RWPE2 (cell line): ENCODE data around the gene TAPT1.
A peak's percentile ranks its signal among the peaks of the same experiment; 100 is the strongest.

ENCODE experiments used
- ATAC-seq: fragments of 200-7000 bp; cut with Tn5 transposase; 3 replicates; pipeline ENCODE4 v1.9.1; 2021; ENCODE audit warnings: low read depth
- DNase-seq: peaks from one replicate; pipeline ENCODE4 v3.0.0-alpha.2; 2020; ENCODE audit warnings: low spot score
- H3K27ac ChIP-seq: fragments of 450-650 bp; 2 replicates; pipeline ENCODE4 v1.5.1; 2017; ENCODE audit warnings: mild to moderate bottlenecking; ENCODE audit not compliant: poor library complexity, severe bottlenecking
- H3K27me3 ChIP-seq: fragments of 250-450 bp; sonication (Bioruptor Pico); 2 replicates; pipeline ENCODE4 v1.5.1; 2021; ENCODE audit warnings: mild to moderate bottlenecking, moderate library complexity; ENCODE audit not compliant: insufficient read depth, poor library complexity, severe bottlenecking
- H3K36me3 ChIP-seq: fragments of 250-450 bp; sonication (Bioruptor Pico); 2 replicates; pipeline ENCODE4 v1.5.1; 2020; ENCODE audit warnings: low read depth, mild to moderate bottlenecking, moderate library complexity
- H3K4me1 ChIP-seq: fragments of 250-450 bp; sonication (Bioruptor Pico); 2 replicates; pipeline ENCODE4 v1.5.1; 2021; ENCODE audit warnings: mild to moderate bottlenecking, moderate library complexity; ENCODE audit not compliant: insufficient read depth, poor library complexity, severe bottlenecking
- H3K4me3 ChIP-seq: fragments of 250-450 bp; sonication (Bioruptor Pico); 2 replicates; pipeline ENCODE4 v1.5.1; 2021; ENCODE audit warnings: mild to moderate bottlenecking, moderate library complexity; ENCODE audit not compliant: severe bottlenecking
- H3K9me3 ChIP-seq: fragments of 250-450 bp; sonication (Bioruptor Pico); 2 replicates; pipeline ENCODE4 v1.5.1; 2021; ENCODE audit warnings: mild to moderate bottlenecking, moderate library complexity; ENCODE audit not compliant: severe bottlenecking
- TF ChIP-seq, protein P1 (sequence below): fragments of 450-650 bp; IDR thresholded peaks from one replicate; pipeline ENCODE4 v1.5.1; 2017; ENCODE audit warnings: mild to moderate bottlenecking, moderate library complexity; ENCODE audit not compliant: poor library complexity, severe bottlenecking

Gene TAPT1

DNA sequence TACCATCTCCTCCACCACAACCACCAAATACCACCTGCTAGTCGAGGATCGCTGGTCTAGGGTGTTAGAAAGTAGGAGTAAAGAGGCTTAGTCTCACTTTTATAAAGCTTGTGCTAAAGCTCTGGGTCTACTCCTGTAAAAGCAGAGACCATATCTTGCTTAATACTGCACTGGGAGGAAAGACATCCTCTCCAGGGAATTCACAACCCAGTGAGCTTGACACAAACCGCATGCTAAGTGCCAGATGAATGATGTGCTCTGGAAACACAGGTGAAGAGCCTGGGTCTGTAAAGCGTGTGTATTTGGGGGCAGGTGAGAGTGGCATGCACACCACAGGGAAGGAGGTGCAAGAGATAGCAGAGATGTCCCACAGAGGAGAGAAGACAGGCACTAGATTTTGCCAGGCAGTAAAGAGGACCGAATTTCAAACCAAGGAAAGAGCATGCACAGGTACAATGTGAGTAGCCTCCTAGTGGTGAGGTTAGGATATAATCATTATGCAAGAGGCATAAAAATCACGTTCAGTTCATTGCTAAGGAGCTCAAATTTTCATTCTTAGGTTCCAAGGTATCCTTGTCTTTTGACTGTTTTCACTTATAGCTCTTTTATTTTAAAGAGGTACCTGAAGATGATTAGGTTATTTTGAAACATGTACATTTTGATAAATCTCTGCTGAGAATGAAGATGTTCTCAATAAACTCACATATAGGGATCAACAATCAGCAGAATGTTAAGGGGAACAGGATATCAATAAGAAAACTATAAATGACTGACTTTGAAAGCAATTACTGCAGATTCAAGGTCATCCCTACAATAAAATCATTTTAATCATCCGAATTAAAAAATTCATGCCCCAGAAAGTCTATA, 20.7 kb downstream of the TAPT1 start:
- Histone ChIP-seq H3K27ac (no peak overlapping the region), H3K4me3 (no peak overlapping the region), H3K36me3 (peaks cover 10% of the 10 kb centered on the region), H3K9me3 (no peaks in the 10 kb centered on the region), H3K4me1 (no peaks in the 10 kb centered on the region), H3K27me3 (no peaks in the 10 kb centered on the region)
- ATAC-seq (peak; percentile 71; the same call in 2 of the 3 replicates), DNase-seq (no peak)
- TF ChIP-seq, protein P1, sequence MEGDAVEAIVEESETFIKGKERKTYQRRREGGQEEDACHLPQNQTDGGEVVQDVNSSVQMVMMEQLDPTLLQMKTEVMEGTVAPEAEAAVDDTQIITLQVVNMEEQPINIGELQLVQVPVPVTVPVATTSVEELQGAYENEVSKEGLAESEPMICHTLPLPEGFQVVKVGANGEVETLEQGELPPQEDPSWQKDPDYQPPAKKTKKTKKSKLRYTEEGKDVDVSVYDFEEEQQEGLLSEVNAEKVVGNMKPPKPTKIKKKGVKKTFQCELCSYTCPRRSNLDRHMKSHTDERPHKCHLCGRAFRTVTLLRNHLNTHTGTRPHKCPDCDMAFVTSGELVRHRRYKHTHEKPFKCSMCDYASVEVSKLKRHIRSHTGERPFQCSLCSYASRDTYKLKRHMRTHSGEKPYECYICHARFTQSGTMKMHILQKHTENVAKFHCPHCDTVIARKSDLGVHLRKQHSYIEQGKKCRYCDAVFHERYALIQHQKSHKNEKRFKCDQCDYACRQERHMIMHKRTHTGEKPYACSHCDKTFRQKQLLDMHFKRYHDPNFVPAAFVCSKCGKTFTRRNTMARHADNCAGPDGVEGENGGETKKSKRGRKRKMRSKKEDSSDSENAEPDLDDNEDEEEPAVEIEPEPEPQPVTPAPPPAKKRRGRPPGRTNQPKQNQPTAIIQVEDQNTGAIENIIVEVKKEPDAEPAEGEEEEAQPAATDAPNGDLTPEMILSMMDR, result peak; percentile 80

DNA sequence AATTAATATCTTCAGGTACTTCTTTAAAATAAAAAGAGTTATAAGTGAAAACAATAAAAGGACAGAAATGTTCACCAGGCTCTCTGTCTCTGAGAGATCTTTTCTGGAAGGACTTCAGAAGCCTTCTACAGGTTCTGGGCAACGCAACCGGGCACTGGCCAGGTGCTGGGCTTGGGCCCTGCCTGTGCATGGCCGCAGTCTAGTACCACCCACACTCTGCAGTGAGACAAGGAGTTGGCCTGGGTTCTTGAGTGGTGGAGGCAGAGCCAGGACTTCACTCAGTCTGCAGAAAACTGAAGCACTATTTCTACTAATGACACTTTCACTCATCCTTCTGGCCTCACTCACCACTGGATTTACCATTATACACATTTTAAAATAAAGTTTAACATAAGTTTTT, 21.8 kb downstream of the TAPT1 start:
- no peaks in the 10 kb centered on the region for H3K9me3 ChIP-seq
- H3K27ac ChIP-seq, result no peak overlapping the region
- no peak for DNase-seq
- no peaks in the 10 kb centered on the region for H3K27me3 ChIP-seq
- H3K36me3 ChIP-seq, result peaks cover 10% of the 10 kb centered on the region
- H3K4me1 ChIP-seq, result no peaks in the 10 kb centered on the region
- TF ChIP-seq, protein P1, result no peak
- ATAC-seq, result no peak
- no peak overlapping the region for H3K4me3 ChIP-seq

DNA sequence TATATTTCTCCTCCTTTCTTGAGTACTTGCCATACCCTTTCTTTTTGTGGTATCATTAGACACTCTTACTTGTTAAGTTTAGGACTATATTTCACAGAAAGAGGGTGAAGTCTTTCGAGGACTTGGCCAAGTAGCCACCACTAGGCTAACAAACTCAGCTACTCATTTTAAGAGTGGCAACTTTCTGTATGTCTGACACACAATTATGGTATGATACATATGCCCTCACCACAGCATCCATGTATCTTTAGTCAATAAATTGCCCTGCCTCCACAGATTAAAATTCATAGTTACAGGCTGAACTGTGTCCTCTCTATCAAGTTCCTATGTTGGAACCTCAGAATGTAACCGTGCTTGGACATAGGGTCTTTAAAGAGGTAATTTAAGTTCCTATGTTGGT, 23.2 kb downstream of the TAPT1 start:
- TF ChIP-seq, protein P1, result no peak
- no peak for ATAC-seq
- H3K36me3 ChIP-seq, result peaks cover 12% of the 10 kb centered on the region

DNA sequence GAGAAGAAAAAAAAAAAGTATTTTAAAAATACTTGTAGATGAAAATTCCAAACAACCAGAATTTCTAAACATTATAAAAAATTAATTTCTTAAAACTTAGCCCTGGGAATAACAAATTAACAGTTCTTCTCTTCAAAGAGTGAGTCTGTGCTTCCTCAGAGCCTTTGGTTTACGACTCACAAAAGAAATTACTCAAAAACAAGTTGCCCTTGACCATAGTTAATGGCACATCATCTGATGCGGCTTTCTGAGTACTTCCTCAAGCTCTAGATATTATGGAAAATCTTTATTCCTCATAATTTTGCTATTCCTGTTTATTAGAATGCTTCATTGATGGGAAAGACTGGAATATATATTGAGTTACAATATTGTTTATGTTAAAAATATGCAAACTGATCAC, 23.7 kb downstream of the TAPT1 start:
- TF ChIP-seq, protein P1, result no peak
- H3K9me3 ChIP-seq, result no peaks in the 10 kb centered on the region
- peaks cover 9% of the 10 kb centered on the region for H3K36me3 ChIP-seq
- no peaks in the 10 kb centered on the region for H3K4me1 ChIP-seq
- H3K27ac ChIP-seq, result no peak overlapping the region
- no peaks in the 10 kb centered on the region for H3K27me3 ChIP-seq
- ATAC-seq (no peak), DNase-seq (no peak)
- no peak overlapping the region for H3K4me3 ChIP-seq

More for the DNA sequence above, 23.2 kb downstream of the TAPT1 start:
- H3K4me3 ChIP-seq, result no peak overlapping the region
- H3K27ac ChIP-seq, result no peak overlapping the region
- no peaks in the 10 kb centered on the region for H3K4me1 ChIP-seq
- H3K9me3 ChIP-seq, result no peaks in the 10 kb centered on the region
- DNase-seq, result no peak
- no peaks in the 10 kb centered on the region for H3K27me3 ChIP-seq

DNA sequence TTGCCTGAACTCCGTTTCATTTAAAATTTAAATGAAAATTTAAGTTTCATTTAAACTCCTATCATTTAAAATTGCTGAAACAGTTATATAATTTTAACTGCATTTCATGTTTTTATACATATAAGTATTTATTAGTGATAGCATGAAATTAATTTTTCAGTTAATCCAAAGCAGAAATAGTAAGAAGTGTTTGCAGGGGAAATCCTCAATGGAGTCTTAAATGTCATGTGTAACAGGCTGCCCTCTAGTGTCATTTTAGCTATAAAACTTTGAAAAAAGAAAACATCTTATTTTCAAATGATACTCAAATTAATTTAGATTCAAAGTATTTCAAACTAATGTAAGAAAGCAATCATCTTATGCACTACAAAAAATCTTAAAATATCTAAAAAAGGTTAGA, 27.2 kb downstream of the TAPT1 start:
- H3K36me3 ChIP-seq, result peaks cover 8% of the 10 kb centered on the region
- H3K27ac ChIP-seq, result no peak overlapping the region
- peaks cover 3% of the 10 kb centered on the region for H3K4me1 ChIP-seq
- no peaks in the 10 kb centered on the region for H3K27me3 ChIP-seq
- DNase-seq (no peak), ATAC-seq (no peak)
- no peak overlapping the region for H3K4me3 ChIP-seq
- TF ChIP-seq, protein P1, result peak; percentile 77
- H3K9me3 ChIP-seq, result no peaks in the 10 kb centered on the region
